Activated CD8-positive, alpha-beta memory T cell treated with anti-CD3 and anti-CD28 coated beads, Interleukin-2, amount 50 U/mL, for 1 hour (primary cell): ENCODE results near the gene LEKR1.
"Not testable (repeated sequence)": the region's sequence is repeated elsewhere in the genome, so short reads cannot be mapped to it uniquely, and the experiment has no call there.

ENCODE experiments used
- DNase-seq: peaks from one replicate; pipeline ENCODE4 v3.0.0-alpha.2; 2020; ENCODE audit errors: extremely low read depth

The LEKR1 gene

DNA sequence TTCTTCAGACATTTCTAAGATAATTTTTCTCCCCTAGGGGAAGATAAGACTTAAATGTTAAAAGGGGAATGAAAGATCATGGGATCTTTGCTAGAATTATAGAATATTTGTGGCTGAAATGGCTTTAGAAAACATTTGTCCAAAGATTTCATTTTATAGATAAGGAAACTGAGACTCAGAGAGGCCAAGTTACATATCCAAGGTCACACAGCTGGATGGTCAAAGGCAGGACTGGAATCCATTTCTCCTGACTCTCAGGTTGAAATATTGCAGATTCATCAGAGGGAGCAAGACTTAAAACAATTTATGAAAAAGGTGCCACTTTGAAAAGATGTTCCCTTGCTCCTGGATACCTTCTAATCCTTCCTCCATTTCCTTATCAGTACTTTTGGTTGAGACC lies 19.5 kb upstream of the LEKR1 start:
- DNase-seq = no peak

GRCh38 chr3:156808025-156808424 lies 18.1 kb upstream of the LEKR1 start:
- DNase-seq = no peak

DNA sequence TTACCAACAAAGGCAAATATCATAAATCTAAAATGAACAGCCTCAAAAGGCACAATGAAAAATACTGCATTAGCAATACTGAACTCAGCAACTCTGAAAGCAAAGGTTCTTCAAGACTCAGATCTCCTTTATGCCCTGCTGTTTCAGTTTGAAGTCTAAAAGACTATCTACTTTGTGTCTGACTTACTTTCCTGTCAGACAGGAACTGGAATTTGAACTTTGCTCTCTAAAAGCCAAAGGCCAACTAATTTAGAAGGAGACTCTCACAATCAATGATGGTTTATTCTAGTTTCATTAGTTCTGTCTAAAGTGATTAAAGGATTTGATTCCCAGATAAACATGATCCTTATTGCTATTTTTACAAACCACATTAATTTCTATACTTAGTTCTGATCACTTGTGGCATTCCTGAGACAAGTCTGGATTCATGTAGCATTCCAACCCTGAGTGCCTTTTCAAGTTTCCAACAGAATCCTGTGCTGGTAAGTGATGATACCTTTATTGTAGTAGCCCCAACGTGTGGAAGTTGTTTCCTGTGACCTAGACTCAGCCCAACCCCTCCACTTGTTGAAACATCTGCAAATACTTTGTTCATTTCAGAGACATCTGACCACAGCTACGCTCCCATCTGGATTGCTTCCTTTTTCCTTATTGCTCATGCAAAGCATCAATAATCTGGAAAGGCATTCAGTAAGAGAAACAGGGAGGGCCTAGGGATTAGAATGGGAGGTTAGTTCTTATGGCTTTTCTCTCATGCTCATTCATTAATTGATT lies 14.9 kb upstream of the LEKR1 start:
- no peak for DNase-seq

DNA sequence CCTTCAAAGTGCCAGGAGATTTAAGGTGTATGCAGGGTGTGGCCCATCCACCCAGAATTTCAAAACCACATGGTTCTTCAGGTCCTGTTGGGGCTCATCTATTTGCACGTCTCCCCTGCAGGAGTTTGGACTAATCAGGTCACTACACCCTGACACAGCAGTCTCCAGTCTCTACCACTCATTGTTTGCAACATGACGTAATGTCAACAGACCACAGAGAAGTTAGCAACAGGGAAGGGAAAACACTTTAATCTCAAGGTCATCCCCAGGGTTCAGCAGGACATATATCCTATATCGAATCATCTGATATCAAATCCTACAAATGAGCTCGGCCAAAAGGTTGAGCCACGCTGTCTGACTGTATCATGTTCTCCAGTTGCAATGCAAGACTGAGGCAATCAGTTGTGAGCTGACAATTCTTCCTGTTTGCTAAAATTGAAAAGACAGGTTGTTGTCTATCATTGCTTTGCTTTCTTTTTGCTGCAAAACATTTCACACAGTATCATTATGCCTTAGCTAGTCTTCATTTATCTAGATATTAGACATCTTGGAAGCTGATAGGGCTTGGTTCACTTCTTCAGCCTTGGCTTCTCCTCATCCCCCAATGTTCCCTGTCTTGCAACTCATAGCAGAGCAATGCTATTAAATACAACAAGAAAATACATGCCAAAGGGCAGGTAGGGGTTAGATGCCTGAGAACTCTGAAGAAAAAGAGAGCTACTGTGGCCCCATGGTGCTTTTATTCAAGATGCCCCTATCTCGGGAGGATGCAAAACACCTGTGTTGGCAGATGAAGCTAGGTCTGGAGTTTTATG lies 13.4 kb upstream of the LEKR1 start:
- DNase-seq = no peak

DNA sequence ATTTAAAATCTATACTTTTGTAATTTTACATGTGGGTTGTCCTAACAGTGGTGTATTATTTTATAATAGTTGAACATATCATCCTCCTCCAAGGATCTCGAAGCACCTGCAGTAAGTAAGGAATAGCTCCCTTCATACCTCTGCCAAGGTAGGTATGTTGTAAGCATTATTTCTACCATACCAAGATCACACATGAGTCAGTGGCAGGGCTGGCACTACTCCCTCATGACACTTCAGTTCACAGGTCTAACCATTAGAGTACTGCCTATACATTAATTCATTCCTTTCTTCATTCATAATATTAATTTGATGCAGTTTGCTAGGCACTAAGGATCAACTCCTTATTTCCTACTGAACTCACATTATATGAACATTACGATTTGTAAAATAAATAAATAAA lies 11.9 kb upstream of the LEKR1 start:
- no peak for DNase-seq

DNA sequence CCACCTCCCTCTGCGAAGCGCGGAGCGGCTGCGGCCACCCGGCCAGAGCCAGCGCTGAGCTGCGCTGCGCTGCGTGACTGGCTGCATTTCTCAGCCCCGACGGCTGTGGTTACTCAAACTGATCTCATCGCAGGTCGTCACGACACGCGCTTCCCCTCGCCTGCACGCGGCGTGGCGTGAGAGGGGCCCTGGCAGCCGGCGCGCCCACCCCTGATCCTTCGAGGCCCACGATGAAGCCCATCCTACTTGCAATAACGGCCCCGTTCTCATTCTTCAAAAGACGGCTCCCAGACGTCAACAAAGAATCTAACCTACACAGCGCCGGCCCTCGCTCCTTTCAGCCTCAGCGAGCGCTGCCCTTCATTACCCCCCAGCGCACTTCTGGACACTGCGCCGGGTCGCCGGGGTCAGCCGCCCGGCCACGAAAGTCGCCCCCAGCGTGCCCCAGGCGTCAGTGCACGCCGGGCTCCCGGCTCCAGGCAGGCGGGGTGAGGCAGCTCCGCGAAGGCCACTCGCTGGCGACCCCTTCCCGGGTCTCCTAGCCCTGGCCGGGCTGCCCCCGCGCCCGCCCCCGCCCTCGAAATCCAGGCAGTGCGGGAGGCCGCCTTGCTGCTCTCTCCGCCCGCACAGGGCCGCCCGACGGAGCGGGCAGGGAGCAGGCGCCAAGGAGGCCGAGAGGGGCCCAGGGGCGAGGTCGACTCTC lies 9.9 kb upstream of the LEKR1 start:
- no peak for DNase-seq

GRCh38 chr3:156816794-156817645 lies 9.1 kb upstream of the LEKR1 start:
- DNase-seq = peak; percentile 39

DNA sequence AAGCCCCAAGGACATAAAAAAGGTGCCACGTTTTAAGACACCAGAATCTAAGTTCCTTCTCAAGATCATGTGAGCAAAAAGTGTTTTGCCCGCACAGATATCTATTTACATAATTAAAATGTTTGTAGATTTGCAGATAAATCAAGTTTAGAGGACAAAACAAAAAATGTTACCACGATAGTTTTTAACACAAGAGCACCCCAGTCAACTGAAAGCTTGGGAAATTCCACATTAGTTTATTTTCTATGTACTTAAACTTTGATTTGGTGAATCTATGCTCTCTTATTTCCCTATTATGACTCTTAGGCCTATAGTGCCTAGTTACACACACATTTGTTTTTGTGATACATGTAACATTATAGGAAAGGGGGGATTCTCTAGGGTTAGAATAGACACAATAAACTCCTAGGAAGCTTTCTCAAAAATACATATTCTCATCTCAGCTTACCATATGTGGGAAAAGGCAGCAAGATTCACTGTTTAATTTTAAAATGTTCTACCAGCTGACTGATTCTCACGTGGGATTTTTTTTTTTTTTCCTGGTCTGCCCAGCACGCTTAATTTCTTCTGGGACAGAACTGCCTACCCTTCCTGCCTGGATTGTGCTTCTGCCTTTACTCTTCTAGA lies 8.4 kb upstream of the LEKR1 start:
- DNase-seq = no peak

DNA sequence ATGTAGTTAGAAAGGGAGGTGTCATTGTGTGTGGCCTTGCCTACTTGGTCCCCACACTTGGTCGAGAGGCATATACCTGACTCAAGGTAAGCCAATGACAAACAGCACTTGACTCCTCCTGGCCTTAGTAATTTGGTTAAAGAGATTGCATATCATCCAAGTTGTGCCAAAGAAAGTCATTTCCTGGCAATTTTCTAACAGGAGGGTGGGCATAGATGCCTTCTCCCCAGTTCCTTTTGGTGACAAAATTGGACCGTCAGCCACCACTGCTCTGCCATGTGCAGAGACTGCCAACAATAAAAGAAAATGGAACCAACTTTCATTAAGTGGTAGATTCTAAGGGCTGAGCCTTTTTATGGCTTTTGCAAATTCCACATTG lies 7.9 kb upstream of the LEKR1 start:
- no peak for DNase-seq

- no peak for DNase-seq
Observed at GRCh38 chr3:156818890-156819289, 7.3 kb upstream of the LEKR1 start.

- no peak for DNase-seq
Observed at GRCh38 chr3:156819842-156820691, 6.1 kb upstream of the LEKR1 start.

DNA sequence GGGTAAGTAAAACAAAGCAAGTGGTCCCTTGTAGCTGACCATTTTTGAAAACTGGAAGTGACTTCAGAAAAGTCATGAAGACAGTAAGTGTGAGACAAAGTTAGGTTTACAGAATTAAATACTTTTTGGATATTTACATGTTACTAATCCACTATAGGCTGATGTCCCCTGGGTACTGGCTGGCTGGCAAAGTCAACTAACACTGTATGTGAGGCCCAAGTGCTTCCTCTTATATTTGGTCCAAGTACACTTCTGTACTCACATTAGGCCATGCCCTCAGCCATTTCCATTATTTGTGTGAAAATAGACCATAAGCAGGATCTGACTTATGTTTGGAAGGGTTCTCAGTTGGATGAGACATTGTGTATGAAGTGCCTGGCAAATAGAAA lies 5.5 kb upstream of the LEKR1 start:
- no peak for DNase-seq

GRCh38 chr3:156822626-156823260 lies 3.4 kb upstream of the LEKR1 start:
- DNase-seq = not testable (repeated sequence)

GRCh38 chr3:156825795-156826143 lies 384 bp upstream of the LEKR1 start:
- no peak for DNase-seq

GRCh38 chr3:156826896-156827882 lies 1.0 kb downstream of the LEKR1 start:
- DNase-seq = peak; percentile 51

DNA sequence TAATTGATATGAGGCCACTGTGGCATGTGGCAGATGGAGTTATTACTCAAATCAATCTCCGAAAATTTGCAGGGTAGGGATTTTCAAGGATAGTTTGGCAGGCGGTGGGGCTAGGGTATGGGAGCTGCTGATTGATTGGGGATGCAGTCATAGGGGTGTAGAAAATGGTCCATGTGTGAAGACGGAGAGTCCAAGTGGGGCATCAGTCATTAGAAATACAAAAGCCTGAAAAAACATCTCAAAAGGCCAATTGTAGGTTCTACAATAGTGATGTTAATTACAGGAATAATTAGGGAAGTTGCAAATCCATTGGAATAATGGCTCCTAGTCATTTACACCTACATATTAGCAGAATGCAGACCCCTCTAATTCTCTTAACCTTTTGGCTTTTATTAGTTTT lies 4.9 kb downstream of the LEKR1 start:
- no peak for DNase-seq

DNA sequence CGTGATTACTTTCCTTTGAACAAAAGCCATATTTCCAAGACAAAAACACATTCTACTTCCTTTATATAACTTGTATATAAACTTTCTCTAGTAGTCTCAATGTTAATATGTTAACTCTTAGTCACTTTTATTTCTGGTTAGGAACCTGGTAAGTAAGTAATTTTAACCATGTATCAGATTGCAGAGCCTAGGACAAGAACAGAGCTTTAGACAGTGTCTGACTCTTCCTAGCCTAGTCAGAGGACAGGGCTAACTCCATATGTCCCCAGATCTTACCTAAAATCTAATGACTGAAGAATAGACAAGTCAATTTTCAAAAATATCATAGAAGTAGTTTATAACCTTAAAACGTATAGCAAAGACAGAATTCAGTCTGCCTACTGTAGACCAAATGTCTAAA lies 8.3 kb downstream of the LEKR1 start:
- DNase-seq = no peak

GRCh38 chr3:156834962-156835535 lies 8.9 kb downstream of the LEKR1 start:
- no peak for DNase-seq
